ENCODE data around the gene SPATA21.

DNA sequence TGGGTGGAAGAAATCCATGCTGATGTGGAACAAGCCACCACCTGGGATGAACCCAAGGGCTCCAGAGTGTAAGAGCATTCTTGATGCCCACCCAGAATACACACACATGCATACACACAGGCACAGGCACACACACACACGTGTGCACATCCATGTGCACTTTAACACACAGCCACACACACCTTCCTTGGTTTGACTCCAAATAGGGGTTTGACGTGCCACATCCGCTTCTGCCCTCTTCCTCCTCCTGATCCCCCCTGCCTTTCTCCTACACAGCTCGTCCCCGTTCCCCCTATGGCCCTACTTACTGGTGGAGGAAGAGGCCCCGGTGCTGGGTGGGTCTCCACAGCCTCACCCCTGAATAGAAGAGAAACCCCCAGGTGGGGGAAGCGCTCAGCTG is 16.0 kb downstream of the SPATA21 start:
- TF ChIP-seq POLR2A (IDR thresholded peaks at IDR 0.05): no peak
- TF ChIP-seq, protein P1, sequence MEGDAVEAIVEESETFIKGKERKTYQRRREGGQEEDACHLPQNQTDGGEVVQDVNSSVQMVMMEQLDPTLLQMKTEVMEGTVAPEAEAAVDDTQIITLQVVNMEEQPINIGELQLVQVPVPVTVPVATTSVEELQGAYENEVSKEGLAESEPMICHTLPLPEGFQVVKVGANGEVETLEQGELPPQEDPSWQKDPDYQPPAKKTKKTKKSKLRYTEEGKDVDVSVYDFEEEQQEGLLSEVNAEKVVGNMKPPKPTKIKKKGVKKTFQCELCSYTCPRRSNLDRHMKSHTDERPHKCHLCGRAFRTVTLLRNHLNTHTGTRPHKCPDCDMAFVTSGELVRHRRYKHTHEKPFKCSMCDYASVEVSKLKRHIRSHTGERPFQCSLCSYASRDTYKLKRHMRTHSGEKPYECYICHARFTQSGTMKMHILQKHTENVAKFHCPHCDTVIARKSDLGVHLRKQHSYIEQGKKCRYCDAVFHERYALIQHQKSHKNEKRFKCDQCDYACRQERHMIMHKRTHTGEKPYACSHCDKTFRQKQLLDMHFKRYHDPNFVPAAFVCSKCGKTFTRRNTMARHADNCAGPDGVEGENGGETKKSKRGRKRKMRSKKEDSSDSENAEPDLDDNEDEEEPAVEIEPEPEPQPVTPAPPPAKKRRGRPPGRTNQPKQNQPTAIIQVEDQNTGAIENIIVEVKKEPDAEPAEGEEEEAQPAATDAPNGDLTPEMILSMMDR (IDR thresholded peaks at IDR 0.05): no peak

Data from suprapubic skin (tissue), 3 donors.